Measurements from ENCODE around the gene LHX8.
"Not testable (repeated sequence)": the region's sequence is repeated elsewhere in the genome, so short reads cannot be mapped to it uniquely, and the experiment has no call there.

Gene LHX8

GRCh38 chr1:75133750-75134646, at the start of gene LHX8:
TSS of gene LHX8 (plus strand) at chr1:75134388. CDS start at chr1:75136615, 2,227 bp downstream.
- DNase-seq (ENCODE audit: low read depth), result no peak

DNA sequence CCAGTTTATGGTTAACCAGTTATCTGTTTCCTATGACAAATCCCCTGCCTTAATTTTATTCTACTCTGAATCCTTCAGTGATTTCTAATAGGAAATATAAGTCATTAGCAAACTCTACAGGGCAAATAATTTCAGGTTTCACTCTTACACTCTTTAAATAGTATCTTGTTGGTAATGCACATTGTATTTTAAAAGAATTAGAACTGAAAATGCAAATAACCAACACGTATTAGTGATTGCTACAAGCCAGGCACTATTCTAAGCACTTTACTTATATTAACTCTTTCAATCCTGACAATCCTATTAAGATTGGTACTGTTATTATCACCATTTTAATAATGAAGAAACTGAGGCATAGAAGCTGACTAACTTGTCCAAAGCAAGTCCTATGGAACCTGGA, 48.3 kb upstream of the LHX8 start:
- no peak for DNase-seq (ENCODE audit: low read depth)

DNA sequence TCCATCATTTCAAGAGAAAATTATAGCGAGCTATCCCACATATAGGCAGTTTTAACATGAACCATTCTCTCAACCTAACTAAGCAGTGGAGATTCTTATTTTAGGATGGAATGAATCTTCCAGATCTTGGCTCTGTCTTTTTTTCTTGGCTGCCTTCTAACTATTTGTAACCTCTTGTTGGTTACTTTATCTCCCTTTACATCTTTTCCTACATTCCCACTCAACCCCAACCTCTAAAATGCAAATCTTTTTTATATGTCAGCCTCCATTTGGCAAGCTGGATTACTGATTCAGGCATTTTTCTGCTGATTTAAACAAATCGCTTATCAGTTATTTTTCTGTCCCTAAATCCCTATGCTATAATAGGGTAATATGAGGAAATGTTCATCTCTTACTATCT, 46.9 kb upstream of the LHX8 start:
- DNase-seq (ENCODE audit: low read depth), result no peak

DNA sequence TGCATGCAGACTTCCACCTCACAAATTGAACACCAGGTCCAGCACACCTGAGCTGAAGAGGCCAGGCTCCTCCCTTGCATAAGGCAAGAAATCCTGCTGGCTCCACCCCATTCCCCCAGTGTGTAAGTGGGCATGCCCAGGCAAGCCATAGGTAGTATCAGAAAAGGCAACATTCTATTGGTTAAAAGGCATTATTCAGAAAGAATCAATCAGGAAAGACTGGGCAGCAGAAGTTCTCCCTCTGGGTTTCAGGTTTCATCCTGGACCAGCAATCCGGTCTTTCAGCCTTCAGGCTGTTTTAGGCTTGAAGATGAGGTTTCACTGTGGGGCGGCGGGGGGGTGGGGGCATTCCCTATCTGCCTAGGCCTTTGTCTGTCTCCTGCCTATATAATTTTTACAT, 42.0 kb upstream of the LHX8 start:
- DNase-seq (ENCODE audit: low read depth), result no peak

- no peak for DNase-seq (ENCODE audit: low read depth)
Observed at GRCh38 chr1:75097654-75098053, 36.5 kb upstream of the LHX8 start.

DNA sequence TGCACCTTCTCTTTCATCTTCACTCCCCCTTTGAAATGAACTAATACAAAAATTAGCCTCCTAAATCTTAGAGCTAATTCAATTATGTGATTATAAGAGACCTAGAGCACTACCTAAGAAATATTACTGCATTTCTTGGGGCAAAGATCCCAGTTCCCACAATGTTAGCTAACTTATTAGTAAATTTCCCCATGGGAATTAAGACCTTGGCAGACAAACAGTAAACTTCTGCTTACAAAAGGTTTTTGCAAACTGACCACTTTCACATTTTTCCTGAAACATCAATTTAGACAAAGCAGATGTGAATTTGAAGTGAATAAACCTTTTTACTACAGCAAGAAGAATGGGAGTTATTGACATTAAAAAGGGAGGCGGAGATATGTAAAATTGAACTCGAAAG, 34.6 kb upstream of the LHX8 start:
- no peak for DNase-seq (ENCODE audit: low read depth)

- DNase-seq (ENCODE audit: low read depth), result no peak
Observed at GRCh38 chr1:75100481-75101092, 33.6 kb upstream of the LHX8 start.

DNA sequence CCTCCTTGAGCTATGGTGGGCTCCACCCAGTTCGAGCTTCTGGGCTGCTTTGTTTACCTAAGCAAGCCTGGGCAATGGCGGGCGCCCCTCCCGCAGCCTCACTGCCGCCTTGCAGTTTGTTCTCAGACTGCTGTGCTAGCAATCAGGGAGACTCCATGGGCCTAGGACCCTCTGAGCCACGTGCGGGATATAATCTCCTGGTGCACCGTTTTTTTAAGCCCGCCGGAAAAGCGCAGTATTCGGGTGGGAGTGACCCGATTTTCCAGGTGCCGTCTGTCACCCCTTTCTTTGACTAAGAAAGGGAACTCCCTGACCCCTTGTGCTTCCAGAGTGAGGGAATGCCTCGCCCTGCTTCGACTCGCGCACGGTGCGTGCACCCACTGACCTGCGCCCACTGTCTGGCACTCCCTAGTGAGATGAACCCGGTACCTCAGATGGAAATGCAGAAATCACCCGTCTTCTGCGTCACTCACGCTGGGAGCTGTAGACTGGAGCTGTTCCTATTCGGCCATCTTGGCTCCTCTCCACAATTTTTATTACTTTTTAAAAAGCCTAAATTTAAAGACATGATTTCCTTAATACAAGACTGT, 21.7 kb upstream of the LHX8 start:
- not testable (repeated sequence) for DNase-seq (ENCODE audit: low read depth)

DNA sequence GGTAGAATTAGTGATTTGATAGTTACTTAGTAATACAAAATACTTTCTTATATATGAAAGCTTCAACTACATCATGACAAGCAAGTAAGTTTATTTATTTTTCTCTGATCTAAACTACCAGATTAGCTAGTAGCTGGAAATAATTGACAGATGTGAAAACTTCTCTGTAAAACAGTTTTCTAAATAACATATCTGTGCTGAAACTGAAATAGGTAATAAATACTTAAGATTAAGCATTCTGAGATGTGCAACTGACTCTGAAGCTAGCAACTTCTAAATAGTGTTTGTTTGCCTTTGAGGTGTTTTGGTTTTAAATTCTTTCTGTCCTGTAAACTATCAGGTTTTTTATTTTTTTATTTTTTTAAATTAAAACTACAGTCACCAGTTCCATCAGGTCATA, 18.5 kb upstream of the LHX8 start:
- no peak for DNase-seq (ENCODE audit: low read depth)

DNA sequence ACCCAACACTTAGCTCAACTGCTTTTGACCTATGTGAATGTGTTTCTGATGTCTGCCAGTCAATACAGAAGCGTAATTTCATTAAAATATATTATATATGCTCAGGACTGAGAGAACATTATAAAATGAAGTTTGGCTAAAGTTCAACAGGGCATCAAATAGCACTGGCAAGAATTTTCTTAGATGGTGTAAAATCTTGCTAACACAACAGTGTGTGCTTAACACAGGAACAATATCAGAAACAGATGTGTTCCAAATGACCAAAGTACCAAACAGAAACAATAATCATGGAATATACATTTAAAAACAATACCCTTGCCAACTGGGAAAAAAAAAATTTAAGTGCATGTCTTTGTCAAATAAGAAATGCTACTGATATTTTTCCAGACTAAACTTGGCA, 10.4 kb upstream of the LHX8 start:
- DNase-seq (ENCODE audit: low read depth), result no peak

- DNase-seq (ENCODE audit: low read depth), result no peak
Observed at GRCh38 chr1:75124510-75124909, 9.7 kb upstream of the LHX8 start.

- no peak for DNase-seq (ENCODE audit: low read depth)
Observed at GRCh38 chr1:75125161-75125726, 8.9 kb upstream of the LHX8 start.

DNA sequence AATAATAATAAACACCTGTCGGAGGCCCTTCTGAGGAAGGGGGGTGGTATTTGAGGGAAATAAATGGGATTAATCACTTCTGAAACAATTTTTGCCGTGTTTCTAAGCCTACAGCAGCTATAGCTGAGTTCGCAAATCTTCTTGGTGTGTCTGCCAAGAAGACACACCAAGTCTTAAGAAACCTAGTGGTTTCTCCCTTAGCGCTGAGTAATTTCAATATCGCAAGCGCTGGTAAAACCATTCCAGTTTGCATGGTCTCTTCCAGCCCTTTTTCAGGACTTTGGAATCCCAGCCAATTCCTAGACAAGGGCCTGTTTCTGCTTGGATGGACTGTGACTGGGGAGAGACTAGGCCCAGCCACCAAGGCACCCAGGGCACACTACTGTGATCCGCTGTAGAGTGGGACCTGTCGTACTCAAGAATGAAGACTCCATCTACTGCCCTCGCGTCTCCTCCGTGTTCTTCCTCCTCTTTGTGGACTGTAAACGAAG, 7.5 kb upstream of the LHX8 start:
- no peak for DNase-seq (ENCODE audit: low read depth)

DNA sequence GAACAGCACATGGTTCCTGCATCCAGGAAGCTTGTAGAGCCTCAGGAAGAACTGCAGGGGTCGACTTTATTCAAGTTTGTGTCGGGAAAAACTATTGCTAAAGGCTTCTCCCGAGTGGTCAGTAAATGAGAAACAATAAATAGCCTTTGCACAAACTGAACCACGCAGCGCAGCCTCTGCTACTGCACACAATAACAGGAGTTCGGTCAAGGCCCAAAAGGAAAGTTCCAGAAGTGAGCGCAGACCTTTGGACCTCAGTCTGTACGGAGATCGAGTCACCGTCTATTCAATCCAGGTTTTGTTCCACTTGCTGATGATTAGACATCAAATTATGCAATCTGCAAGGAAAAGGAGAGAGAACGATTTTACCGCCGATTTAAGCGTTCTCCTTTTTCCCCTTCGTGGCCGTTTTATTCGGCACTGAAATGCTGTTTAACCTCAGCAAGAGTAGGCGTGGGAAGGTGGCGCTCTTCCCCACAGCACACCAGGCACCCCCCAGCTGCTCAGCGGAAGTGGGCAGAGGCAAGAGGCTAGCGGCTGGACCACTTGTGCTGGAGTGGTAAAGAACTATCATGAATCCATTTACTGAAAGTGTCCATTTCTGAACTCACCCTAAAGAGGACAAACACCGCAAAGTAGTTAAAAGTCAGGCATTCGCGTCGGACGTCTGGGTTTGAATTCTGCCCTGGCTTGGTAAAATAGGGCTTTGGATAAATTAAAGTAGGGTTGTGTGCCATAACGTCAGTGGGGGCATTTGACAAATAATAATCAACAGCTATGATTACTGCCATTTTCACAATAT, 6.1 kb upstream of the LHX8 start:
- DNase-seq (ENCODE audit: low read depth), result no peak

GRCh38 chr1:75129660-75129982, 4.6 kb upstream of the LHX8 start:
- DNase-seq (ENCODE audit: low read depth), result no peak

DNA sequence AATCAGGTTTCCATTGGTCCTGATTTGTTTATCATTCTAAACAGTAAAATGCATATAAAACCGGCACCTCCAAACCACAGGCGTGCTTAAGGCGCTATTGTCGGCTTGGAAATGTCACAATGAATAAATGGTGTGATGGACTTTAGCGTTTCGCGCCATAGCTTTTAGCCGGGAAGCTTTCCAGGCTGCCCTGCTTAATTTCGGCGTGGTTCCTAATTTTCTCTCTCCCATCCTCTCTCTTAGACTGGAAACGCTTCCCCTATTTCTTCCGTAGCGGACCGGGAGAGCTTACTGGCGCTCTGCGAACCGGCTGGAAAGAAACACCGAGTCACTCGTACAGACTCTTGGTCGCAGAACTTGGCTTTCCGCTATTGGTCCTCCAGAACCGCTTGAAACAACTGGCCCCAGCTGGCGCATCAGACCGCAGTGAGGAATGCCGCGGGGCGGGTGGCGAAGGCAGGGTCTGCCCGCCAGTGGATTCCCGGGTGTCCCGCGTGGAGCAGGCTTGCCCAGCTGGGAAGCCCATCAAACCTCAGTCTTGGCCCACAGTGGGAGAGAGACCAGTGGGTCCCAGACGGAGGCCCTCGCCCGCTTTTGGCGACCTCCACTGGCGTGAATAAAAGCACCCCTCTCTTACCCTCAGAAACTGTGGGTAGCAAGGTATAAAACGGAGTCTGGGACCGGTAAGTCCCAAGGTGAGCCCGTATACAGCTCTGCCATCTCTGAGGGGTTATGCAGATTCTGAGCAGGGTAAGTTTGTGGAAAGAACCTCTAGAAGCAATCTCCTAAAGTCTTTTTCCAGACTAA, 4.0 kb upstream of the LHX8 start:
- no peak for DNase-seq (ENCODE audit: low read depth)

DNA sequence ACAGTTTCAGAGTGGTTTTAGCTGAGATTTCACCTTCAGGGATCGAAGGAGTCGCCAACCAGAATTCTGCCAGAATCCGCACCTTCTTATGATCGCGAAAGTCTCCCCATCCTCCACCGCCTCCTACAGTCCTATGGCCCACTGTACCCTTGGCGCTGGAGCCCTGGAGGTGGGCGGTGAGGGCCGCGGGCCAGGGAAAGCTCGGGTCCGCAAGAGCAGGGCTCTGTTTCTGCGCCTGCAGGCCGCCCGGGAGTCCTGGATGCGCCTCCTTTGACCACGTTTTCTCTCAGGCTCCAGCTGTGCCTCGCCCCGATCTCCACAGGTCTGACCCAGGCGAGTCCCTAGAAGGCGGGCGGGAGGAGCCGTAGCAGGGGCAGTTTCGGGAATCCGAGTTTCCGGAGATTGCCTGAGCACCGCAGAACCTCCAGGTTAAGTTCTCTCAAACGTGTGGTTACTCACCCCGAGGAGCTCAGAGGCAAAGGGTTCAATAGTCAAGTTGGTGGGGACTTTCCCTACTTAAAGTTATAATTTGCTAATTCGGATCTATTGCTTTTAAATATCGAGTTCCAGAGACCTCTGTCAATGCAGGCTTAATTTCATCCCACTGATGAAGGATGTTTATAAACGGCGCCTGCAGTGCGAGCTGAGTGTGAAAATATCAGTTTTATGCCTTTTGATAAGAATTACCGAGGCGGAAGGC, 3.2 kb upstream of the LHX8 start:
- DNase-seq (ENCODE audit: low read depth), result no peak

DNA sequence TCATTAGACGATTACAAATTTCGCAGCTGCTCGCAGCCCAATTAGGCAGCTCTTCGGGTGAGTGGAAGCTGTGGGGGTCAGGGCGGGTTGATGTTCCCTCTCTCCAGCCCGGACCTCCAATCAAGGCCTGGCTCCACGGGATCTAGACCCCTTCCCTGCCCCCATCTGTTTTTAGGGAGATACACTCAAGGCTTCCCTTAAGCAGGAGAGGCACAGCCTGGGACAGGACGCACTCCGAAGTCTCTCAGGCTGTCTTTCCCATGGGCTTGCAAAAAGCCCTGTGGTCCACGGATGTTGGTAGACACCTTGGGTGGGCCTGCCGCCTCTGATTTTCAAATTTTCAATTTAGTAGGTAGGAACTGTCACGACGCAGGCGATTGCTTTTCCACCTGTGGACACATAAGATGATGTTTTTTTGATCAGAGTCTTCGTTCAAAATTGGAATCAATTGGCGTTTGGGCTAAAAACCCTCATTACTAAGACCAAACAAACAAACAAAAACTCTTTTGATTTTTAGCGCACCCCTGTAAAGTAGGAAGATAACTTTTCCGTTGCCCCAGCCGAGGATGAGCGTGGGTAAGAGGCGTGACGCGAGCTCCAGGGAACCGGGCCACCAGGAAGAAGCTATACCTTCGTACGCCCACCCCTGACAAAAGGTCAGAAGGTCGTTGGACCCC, 2.5 kb upstream of the LHX8 start:
- no peak for DNase-seq (ENCODE audit: low read depth)

DNA sequence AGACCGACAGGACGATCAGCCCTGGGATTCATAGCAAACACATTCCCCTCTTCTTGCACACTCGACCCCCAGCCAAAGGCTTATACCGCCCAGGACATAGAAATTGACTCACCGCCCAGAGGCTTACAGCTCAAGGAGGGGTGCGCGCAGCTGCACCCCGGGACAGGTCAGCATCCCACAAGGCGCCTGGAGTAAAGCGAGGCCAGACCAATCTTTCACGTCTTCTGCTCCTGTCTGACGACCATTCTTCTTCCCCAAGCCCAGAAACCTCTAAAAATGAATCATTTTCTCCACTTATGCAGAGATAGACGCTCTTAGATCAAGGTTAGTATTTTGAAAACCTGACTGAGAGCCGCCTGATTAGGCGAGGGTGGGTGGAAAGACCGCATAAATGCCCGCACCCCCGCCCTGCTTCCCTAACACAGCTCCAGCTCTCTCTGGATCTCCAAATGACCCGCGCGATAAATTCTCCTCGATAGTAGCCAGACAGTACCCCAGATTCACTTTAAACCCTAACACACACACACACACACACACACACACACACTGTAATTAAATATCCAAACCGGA, 1.9 kb upstream of the LHX8 start:
- no peak for DNase-seq (ENCODE audit: low read depth)
